GM19372 (cell line): ENCODE measurements around the gene C19orf81.

ENCODE experiments used
- ATAC-seq: cut with Tn5 transposase; IDR thresholded peaks from one replicate; pipeline ENCODE4 v1.9.1; 2021; ENCODE audit warnings: mild to moderate bottlenecking, low read depth, moderate library complexity; ENCODE audit not compliant: unreplicated experiment

C19orf81 gene

DNA sequence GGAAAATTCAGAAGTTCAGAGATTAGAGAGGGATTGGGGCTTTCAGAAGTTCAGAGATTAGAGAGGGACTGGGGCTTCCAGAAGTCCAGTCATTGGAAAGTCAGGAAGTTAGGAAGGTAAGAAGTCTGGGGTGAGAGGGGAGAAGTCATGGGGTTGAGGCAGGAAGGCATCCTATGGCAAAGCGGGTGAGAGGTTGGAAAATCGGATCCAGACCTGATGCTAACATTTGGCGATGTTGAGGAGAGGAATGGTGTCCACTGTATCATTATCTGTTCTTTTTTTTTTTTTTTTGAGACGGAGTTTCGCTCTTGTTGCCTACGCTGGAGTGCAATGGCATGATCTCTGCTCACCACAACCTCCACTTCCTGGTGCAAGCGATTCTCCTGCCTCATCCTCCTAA is 20.7 kb upstream of the C19orf81 start:
- no peak for ATAC-seq

DNA sequence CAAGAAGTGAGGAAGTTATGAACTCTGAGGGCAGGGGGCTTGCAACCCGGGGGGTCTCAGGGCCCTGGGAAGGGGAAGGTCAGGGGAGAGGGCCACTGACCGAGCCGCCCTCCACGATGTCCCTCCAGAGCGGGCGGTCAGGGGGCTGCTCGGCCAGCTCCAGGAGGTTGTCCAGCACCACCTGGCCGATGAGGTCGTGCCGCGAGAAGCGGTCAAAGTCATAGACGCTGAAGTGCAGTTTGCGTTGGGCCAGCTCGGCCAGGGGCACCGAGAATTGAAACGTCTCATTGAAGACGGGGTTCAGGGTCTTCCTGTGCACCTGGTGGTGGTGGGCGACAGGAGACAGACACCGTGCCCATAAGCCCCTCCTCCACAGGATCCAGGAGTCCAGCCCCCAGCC is 20.1 kb upstream of the C19orf81 start:
- no peak for ATAC-seq

DNA sequence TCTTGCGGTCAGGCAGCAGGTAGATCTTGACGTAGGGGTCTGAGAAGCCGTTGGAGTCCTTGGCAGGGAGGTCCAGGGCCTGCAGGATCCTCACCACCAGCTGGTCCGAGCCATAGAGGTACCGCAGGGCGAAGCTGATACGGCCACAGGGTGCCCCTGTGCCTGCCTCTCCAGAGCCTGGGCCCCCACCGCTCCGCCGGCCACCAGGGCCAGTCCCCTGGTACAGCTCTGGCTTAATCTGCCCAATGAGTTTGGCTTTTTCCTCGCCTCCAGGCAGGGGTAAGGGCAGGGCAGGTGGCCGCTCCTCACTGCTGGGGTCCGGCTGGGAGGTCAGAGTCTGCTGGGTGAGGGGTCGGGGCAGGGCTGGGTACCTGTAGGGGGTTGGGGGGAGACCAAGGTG is 19.4 kb upstream of the C19orf81 start:
- no peak for ATAC-seq

DNA sequence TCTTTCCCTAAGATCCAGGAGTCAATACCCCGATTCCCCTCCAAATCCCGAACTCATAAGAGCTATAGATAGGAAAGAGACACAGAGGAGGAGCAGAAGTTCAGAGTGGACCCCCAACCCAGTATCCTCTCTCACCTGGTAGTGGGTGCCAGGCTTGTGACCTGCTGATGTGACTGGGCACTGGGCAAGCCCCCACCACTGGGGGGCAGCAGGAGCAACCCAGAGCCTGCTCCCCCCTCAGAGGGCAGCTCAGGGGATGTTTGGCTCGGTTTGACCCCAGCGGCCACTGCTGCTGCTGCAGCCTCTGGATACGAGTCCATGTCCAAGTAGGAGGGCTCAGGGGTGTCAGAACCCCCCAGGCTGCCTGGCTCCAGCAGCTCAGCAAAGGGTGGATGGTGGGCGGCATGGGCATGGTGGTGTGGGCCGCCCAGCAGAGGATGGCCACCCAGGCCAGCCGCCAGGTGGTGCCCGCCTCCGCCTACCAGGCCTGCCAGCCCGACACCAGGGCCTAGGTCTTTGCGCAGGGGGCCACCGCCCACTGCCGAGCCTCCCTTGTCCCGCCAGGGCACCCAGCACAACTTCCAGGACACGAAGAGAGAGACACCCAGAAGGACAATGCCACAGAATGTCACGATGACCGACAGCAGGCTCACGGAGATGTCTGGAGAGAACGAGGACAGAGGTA is 17.0 kb upstream of the C19orf81 start:
- ATAC-seq, result no peak

DNA sequence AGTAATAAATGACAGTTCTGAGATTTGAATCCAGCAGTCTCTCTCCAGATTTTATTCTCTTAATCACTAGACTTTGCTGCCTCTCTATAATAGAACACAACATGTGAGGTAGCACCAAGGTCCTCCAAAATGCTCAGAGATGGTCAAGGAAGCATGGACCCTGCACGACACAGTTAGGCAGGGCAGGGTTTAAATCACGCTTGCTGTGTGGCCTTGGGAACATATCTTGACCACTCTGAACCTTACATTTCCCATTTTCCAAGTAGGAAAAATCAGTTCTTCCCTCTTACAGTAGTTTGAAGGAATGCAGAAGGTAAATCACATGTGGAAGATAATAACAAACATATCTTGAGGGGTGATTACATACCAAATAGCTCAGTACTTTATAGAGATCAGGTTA is 15.9 kb upstream of the C19orf81 start:
- ATAC-seq, result no peak

DNA sequence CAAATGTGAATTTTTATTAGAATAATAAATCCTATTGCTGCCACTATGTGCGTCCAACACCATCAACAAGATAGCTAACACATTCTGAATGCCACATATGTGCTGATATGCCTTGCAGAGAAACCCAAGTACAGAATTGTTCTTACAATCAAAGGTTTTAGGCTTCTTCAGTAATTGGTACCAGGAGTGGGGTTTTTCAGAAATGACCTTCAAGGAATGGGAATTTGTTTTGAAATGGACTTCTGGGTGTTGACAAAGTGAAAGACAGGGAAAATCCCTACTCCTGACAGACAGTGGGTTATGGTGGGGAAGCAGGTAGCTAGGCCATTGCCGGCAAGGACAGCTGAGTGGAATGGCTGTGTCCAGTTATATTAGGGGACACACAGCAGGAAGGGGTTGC is 15.3 kb upstream of the C19orf81 start:
- no peak for ATAC-seq

DNA sequence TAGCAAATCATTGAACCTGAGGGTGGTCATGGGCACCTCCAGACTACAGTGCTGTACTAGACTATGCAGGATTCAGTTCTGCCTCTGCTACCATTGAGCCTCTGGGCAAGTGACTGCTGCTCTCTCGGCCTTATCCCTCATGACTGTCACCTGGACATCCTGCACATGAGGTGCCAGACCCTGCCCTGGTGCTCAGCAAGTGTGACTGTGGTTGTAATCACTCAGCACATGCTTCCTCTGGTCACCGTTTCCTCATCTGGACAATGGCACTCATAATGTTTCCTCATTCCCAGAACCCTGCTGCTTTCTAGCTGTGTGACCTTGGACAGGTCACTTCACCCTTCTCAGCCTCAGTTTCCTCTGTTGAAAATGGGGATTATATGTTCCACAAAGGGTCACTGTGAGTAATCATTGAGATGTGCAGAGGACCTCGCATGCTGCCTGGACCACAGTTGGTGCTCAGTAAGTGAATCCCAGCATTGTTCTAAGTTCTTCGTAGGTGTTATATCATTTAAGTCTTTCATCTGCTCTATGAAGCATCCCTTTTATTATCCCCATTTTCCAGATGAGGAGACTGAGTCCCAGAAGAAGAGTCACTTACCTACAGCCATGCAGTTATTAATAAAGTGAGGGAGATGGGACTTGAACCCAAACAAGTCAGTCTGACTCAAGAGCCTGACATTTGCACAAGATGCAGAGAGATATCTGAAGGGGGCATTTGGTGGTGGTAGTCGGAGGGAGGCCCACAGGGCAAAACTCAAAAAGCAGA is 12.7 kb upstream of the C19orf81 start:
- no peak for ATAC-seq

DNA sequence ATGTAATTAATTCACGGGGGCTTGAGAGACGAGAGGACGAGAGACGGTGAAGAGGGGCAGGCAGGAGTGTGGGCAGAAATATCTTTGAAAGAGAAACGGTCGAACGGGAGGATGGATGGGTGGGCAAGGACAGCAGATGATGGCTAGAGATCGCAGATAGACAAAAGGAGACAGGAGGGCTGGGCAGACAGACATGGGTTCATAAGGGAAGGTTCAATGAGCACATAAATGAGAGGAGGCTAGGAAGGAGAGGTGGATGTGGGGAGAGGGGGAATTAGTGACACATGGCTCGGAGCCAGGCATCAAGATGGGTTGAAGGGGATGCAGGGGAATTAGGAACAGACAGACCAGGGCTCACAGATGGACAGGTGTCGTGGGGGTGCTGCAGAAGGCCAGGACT is 10.6 kb upstream of the C19orf81 start:
- ATAC-seq, result no peak

DNA sequence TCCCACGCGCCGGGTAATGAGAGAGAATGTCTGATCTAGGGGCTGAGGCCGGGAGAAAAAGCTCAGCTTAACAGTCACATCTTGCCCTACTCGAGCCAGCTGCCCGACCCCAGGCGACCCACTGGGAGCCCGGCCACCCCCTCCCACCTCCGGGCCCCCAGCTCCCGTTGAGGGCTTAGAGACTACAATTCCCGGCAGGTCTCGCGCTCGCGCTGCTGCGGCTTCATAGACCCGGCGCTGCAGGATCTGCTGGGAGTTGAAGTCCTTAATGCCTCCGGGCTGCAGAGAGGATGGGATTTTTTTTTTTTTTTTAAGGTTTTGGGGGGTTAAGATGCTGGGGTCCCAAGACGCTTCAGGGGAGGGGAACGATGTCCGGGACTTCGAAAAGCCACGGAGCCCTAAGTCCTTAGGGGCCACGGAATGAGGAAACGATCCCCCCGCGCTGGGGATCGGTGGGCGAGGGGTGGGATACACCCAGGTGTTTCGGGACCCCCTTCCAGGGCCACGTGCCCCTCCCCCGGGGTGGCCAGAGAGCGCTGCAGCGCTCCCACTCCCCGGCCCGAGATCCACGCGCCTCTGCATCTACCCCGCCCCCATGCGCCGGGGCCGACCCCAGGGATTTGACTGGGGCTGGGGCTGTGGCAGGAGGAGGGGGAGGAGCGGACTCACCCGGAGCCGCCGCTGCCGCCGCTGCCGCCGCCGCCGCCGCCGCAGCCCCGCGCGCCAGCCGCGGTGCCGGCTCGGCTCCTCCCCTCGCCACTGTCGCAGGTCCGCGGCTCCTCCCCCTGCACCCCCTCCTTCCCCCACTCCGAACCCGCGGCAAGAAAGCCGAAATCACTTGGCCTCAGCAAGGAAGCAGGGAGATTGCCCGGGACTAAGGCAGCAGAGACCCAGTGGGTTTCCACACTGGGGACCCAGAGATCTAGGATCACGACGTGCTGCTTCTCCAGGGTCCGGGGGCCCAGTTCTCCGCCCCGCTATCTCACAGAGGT is 9.8 kb upstream of the C19orf81 start, which contains the start of gene SYT3:
Gene SYT3, minus strand, starts transcription at position 761 of the 992 bp plus-strand sequence. CDS start 2,470 bp downstream, outside the sequence.
- ATAC-seq, result no peak

DNA sequence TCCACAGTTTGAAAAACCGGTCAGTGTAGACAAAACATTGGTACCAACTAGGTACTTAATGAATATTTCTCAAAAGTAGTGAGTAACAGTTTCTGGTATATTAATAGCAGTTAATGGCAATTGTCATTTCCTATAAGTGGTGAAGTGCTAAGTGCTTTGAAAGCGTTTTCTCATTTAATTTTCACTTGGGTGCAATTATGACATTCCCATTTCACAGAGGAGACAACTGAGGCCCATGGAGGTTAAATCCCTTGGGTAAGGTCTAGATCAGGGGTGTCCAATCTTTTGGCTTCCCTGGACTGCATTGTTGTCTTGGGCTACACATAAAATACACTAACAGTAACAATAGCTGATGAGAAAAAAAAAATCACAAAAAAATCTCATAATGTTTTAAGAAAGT is 8.9 kb upstream of the C19orf81 start:
- ATAC-seq, result no peak

DNA sequence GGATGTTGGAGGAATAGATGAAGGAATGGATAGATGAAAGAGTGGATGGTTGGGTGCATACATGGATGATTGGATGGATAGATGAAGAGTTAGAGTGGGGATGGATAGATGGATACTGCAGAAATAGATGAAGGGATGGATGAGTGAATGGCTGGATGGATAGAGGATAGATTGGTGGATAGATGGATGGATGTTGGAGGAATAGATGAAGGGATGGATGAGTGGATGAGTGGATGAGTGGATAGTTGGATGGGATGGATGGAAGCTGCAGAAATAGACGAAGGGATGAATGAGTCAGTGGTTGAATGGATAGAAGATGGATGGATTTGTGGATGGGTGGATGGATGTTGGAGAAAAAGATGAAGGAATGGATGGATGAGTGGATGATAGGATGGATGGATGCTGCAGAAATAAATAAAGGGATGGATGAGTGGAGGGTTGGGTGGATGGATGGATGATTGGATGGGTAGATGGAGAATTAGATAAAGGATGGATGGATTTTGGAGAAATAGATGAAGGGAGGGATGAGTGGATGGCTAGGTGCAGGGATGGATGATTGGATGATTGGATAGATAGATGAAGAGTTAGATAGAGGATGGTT is 4.8 kb upstream of the C19orf81 start:
- ATAC-seq, result no peak

DNA sequence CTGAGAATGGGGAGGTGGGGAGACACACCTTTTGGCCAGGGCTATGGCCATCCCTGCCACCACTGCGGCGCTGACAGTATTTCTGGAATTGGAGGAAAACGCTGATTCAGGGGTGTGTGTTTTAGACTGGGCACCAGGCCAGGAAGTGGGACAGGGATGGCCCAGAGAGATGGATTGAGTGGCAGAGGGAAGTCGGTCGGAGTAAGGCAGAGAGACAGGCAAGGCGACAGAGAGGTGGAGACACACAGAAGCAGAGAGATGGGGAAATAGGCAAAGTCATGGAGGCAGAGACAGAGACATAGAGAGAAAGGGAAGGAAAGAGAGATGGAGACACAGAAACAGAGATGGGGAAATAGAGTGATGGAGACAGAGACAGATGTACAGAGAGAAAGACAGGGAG is 4.1 kb upstream of the C19orf81 start:
- no peak for ATAC-seq

DNA sequence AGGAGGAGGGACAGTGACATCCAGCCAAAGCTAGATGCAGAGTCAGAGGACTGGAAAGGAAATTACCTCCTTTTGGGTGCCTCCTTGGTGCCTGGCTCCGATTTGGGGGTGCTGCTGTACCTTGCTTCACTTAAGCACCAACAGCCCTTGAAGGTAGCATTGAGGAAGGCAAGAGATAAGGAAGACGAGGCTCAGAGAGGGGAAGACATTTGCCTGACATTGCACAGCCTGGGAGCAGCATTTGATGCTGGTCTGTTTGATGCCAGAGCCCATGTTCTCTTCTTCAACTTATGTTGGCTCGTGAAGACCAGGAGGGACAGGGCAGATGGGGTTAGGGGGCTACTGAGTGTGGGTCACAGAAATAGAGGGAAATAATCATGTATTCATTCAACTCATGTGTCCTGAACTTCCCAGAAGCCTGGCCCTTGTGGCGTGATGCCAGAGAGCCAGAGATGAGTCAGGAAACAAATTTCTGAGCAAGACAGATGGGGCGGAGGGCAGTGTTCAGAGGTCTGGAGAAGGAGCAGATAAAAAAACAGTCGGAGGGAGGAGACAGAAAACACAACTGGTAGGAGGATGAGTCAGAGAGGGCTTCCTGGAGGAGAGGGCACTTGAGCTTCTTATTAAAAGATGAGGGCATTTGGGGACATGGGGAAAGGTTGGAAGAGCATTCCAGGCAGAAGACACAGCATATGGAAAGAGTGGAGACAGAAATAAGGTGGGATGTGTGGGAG is 3.0 kb upstream of the C19orf81 start:
- no peak for ATAC-seq

DNA sequence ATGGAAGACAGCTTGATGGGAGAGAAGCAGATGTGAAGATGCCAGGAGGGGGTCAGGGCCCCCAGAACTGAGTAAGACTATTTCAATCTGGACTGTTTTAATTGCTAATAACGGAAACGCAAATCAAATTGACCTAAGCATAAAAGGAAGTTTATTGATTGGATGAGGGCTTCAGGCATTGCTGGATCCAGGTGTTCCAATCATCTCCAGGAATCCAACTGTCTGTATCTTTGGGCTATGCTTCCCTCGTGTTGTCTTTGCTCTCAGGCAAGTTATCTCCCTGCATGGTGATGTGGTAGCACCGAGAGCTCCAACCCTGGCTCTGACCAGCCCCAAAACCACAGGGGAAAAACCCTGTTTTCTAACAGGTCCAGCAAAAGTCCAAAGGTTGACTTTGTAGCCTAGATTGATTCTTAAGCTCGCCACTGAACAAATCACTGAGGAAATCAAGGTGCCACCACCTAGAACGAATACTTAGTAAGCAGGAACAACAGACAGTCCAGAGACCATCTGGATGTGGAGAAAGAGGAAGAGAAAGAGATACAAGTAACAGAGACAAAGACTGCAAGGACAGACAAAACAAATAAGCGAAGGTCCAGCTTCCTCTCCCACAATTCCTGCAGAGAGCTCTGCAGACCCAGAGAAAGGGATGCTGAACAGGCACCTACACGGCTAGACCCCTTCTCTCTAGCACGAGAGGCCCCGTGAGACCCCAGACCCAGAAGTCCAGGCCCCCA is 1.2 kb upstream of the C19orf81 start:
- ATAC-seq, result no peak

DNA sequence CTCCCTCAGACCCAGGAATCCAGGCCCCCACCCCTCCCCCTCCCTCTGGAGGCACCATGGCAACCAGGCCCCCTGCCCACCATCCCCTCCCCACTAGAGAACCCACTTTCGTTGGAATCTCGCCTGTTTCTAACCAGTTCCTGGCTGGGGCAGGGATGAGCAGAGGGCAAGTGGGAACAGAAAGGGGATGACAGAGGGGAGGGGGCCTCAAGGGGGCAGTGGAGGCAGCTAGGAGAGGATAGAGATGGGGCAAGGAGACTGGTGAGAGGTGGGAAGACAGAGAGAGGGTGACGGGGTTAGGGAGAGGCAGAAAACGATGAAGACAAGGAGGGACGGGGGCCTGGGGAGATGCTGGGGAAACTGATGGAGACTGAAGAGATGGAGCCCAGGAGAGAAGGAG is 586 bp upstream of the C19orf81 start:
- ATAC-seq, result no peak

DNA sequence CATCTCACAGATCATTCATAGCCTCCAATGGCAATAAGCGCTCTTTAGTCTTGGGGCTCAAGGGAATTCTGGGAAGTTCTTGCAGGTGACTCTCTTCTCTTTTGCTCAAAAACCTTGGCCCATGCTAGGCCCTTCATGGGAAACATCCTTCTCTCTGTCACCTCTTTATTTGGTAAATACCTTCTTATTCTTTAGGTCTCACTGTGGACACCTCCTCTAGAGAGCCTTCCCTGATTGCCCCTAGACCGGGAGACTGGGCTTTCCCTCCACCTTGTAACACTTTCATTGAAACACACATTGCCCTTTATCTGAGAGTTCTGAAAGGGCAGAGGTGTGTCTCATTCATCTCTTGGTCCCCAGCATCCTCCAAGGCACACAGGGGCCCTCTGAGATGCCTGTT is 1.9 kb downstream of the C19orf81 start:
- no peak for ATAC-seq

DNA sequence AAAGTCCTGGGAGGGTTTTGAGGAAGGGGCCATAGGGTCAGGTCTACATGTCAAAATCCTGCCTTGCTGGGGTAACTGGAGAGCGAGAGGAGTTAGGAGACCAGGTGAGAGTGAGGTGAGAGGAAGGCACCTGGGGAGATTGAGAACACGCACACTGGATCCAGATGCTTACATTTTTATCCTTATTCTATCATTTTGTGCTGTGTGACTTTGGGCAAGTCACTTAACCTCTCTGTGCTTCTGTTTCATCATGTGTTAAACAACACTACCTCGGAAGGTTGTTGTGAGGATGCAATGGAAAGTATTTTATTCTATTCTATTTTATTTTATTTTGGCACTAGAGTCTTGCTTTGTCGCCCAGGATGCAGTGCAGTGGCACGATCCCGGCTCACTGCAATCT is 3.5 kb downstream of the C19orf81 start:
- no peak for ATAC-seq

DNA sequence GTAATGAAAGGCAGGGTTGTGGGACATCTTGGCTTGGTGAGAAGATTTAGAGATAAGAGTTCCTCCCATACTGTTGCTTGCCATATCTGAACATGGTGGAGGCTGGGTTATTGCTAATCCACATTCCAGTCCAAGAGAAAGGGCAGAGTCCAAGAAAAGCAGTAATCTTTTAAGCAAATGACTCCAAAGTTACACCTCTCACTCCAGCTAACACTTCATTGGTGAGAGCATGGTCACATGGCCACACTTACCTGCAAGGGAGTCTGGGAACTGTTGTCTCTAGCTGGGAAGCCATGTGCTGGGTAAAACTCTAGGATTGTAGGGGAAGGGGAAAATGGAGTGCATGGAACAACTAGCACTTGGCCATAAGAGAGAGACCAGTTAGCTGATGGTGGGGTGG is 5.6 kb downstream of the C19orf81 start:
- ATAC-seq, result no peak

DNA sequence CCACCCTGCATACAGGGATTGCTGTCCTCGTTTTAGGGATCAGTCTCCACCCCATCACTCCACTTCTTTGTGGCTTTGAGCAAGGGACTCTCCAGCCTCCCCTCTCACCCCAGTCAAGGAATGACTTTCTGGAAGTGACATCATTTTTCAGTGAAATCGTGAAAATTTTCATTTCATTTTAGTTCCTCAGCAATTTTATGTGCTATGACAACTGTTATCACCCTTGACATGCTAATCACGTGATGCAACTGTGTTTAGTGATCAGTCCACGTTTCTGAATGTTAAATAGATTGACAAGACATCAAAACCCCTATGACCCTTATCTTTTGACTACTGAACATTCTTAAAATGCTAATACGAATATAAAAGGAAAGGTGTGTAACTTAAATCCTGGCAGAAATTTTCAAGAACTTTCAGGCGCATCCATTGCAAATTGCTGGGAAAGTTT is 8.0 kb downstream of the C19orf81 start:
- no peak for ATAC-seq
